Fibroblast of lung (primary cell): ENCODE measurements around the gene IGFL4. TPM values are rescaled to one million over a fixed set of nuclear protein-coding genes. Genes with fewer than 3 reads are reported as not detected.

Experiments used
- DNase-seq, 2 donors: peaks; one replicate each; pipeline versions ENCODE4 v3.0.0 to v3.0.0-alpha.2; 2010; ENCODE audit warnings: low read depth in 2 of 2
- H2AFZ ChIP-seq: 2 replicates; pipeline ENCODE4 v1.5.1; 2012; ENCODE audit warnings: low read length, control low read depth, inconsistent platforms
- H3K27ac ChIP-seq: 2 replicates; pipeline ENCODE4 v1.5.1; 2011; ENCODE audit warnings: low read length, control low read depth; ENCODE audit not compliant: insufficient read depth
- H3K27me3 ChIP-seq: 2 replicates; pipeline ENCODE4 v1.5.1; 2011; ENCODE audit warnings: mild to moderate bottlenecking, low read length; ENCODE audit not compliant: control insufficient read depth, insufficient read depth
- H3K36me3 ChIP-seq: 2 replicates; pipeline ENCODE4 v1.5.1; 2011; ENCODE audit warnings: low read length; ENCODE audit not compliant: control insufficient read depth, insufficient read depth
- H3K4me1 ChIP-seq: 2 replicates; pipeline ENCODE4 v1.5.1; 2011; ENCODE audit warnings: low read length; ENCODE audit not compliant: control insufficient read depth, insufficient read depth; ENCODE audit errors: extremely low read depth
- H3K4me2 ChIP-seq: 2 replicates; pipeline ENCODE4 v1.5.1; 2011; ENCODE audit warnings: low read length, control low read depth; ENCODE audit not compliant: insufficient read depth; ENCODE audit errors: extremely low read depth
- H3K4me3 ChIP-seq, 4 experiments: fragments of 200-600 bp in 1 of 4; sonication (generic) in 1 of 4; replicated peaks in 1 of 4; 2 replicates each; pipeline ENCODE4 v1.5.1; 2011 to 2016; ENCODE audit warnings: low read length in 4 of 4, low read depth in 3 of 4, mild to moderate bottlenecking in 3 of 4, control low read depth in 2 of 4, inconsistent platforms in 1 of 4, mixed read lengths in 1 of 4; ENCODE audit not compliant: insufficient read depth in 1 of 4; ENCODE audit errors: control extremely low read depth in 1 of 4
- H3K79me2 ChIP-seq: 2 replicates; pipeline ENCODE4 v1.5.1; 2012; ENCODE audit warnings: mild to moderate bottlenecking, low read length, inconsistent platforms; ENCODE audit not compliant: control insufficient read depth, insufficient read depth
- H3K9ac ChIP-seq: 2 replicates; pipeline ENCODE4 v1.5.1; 2011; ENCODE audit warnings: mild to moderate bottlenecking, low read length, control low read depth; ENCODE audit not compliant: insufficient read depth
- H3K9me3 ChIP-seq: 2 replicates; pipeline ENCODE4 v1.5.1; 2012; ENCODE audit warnings: low read depth, low read length; ENCODE audit not compliant: control insufficient read depth, insufficient read depth
- H4K20me1 ChIP-seq: 2 replicates; pipeline ENCODE4 v1.5.1; 2011; ENCODE audit warnings: low read length; ENCODE audit not compliant: control insufficient read depth, insufficient read depth; ENCODE audit errors: extremely low read depth
- EZH2 ChIP-seq: IDR thresholded peaks from 2 replicates; pipeline ENCODE4 v1.5.1; 2012; ENCODE audit warnings: low read length, control low read depth, mild to moderate bottlenecking; ENCODE audit errors: missing control alignments
- polyA plus RNA-seq, 2 donors: library from polyadenylated mRNA; depleted of rRNA in 1 of 2; stranded (reverse) in 1 of 2; unstranded in 1 of 2; fragments of >200 nt; gene quantifications; 2 replicates each; pipeline ENCODE4 v1.2.1, GENCODE V29; 2011 to 2012; ENCODE audit warnings: missing spikeins in 1 of 2
- total RNA-seq: library from RNA; depleted of rRNA; stranded (reverse); fragments of >200 nt; gene quantifications from 2 replicates; pipeline ENCODE4 v1.2.1, GENCODE V29; 2014
- TF ChIP-seq, protein P1 (sequence below), 2 donors: IDR thresholded peaks in 1 of 2; conservative IDR thresholded peaks in 1 of 2; 1 replicate in 1 of 2; 2 replicates in 1 of 2; pipeline ENCODE4 v1.5.1; 2011 to 2012; ENCODE audit warnings: low read length in 2 of 2, control low read depth in 1 of 2, inconsistent platforms in 1 of 2, low read depth in 1 of 2, mild to moderate bottlenecking in 1 of 2

IGFL4 gene
- total and polyA plus RNA-seq, 2 donors (not counting 1 experiment from before 2014, with no cell fraction given) = not detected

DNA sequence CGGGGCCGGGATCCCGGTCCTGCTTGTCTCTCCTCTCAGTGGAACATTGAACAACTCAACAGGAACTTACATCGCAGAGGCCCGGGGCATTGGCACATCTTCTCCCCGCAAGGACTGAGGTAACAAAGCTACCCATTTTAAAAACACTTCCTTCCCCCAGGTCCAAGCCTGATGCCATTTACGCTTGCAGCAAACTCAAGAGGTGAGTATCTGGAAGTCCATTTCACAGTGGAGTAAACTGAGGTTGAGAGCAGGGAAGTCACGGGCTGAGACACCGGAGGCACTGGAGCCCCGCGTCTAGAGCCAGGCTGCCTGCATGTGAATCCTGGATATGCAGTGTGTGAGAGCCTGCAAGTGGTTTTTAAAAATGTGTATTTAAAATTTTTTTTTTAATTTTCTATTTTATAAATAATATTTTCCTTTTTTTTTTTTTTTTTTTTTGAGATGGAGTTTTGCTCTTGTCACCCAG, 17.5 kb downstream of the IGFL4 start:
- Histone ChIP-seq H3K4me2 (no peak overlapping the region), H4K20me1 (no peaks in the 10 kb centered on the region), H3K27me3 (peaks cover 8% of the 10 kb centered on the region), H3K4me3 (no peak overlapping the region), H3K9me3 (no peaks in the 10 kb centered on the region), H3K79me2 (no peaks in the 10 kb centered on the region), H2AFZ (no peak overlapping the region), H3K9ac (no peak overlapping the region), H3K4me1 (no peaks in the 10 kb centered on the region), H3K27ac (no peak overlapping the region), H3K36me3 (no peaks in the 10 kb centered on the region)
- TF ChIP-seq, protein P1, sequence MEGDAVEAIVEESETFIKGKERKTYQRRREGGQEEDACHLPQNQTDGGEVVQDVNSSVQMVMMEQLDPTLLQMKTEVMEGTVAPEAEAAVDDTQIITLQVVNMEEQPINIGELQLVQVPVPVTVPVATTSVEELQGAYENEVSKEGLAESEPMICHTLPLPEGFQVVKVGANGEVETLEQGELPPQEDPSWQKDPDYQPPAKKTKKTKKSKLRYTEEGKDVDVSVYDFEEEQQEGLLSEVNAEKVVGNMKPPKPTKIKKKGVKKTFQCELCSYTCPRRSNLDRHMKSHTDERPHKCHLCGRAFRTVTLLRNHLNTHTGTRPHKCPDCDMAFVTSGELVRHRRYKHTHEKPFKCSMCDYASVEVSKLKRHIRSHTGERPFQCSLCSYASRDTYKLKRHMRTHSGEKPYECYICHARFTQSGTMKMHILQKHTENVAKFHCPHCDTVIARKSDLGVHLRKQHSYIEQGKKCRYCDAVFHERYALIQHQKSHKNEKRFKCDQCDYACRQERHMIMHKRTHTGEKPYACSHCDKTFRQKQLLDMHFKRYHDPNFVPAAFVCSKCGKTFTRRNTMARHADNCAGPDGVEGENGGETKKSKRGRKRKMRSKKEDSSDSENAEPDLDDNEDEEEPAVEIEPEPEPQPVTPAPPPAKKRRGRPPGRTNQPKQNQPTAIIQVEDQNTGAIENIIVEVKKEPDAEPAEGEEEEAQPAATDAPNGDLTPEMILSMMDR (conservative IDR thresholded peaks at IDR 0.05 in 1 of 2, IDR thresholded peaks at IDR 0.05 in 1 of 2; ENCODE audit: low read depth in 1 of 2, low read length in 2 of 2) = no peak
- no peak for TF ChIP-seq EZH2
- DNase-seq = no peak

DNA sequence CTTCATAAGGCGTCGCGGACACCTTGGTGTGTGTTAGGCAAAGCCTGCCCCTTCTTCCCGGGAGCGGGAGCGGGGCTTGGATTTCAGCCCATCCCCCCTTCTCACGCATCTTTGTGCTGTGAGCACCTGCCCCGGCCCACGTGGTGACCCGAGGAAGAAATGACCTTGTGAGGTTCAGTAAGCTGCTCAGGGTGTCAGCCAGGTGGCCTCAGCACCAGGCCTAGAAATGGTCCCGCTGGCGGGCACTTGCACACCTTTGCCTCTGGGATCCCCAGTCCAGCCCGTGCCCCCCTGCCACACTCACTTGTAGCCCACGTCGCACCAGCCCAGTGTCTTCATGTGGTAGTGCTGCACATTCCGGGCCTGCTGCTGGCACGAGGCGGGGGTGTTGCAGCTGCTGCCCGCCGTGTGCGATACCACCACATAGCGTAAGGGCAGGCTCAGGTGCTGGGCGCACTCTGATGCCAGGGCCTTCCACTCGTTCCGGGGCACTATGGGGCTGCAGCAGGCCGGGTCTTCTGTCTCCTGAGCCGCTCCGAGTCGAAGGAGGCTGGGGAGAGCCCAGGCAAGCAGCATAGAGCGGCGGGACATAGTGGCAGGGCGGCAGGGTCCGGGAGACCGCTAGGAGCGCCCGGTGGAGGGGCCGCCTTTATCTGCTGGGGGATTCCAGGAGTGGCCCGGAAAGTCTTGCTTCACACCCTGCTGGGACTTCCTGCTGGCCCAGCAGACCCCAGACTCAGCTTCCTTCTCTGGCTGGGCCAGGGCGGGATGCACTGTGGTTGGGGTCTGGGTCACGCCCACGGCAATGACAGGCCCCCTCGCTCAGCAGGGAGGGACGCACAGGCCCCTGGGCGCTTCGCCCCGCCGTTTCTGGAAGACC, 18.1 kb downstream of the IGFL4 start, which contains the start of gene PGLYRP1:
Gene PGLYRP1 (minus strand): TSS at position 623 of the 880 bp plus-strand sequence. CDS start 32 bp downstream, at position 591.
- TF ChIP-seq, protein P1 (conservative IDR thresholded peaks at IDR 0.05 in 1 of 2, IDR thresholded peaks at IDR 0.05 in 1 of 2; ENCODE audit: low read depth in 1 of 2, low read length in 2 of 2) = no peak
- TF ChIP-seq EZH2 = no peak
- Histone ChIP-seq H3K27ac (no peak within 1 kb of the TSS), H3K4me3 (no peak within 1 kb of the TSS), H3K4me1 (no peaks in the 10 kb centered on the region), H3K79me2 (no peaks in the 10 kb centered on the region), H2AFZ (no peak within 1 kb of the TSS), H3K9me3 (no peaks in the 10 kb centered on the region), H3K36me3 (no peaks in the 10 kb centered on the region), H3K9ac (no peak within 1 kb of the TSS), H4K20me1 (no peaks in the 10 kb centered on the region), H3K27me3 (peaks cover 8% of the 10 kb centered on the region), H3K4me2 (no peak within 1 kb of the TSS)
- no peak for DNase-seq

DNA sequence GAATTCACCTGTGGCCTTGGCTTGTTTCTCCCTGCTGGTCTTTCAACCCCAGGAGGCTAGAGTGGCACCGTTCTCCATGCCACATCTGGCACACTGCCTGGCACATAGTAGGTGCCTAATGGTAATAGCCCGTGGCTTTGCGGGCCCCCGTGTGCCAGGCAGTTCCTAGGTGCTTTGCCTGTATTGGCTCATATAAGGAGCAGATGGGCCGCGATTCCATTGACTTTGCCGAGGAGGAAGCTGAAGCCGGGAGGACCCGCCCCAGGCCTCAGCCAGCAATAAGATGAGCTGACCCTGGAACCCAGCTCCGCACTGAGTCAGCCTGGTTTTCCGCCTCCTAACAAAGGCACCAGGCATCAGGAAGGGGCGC, 18.8 kb downstream of the IGFL4 start:
- no peaks in the 10 kb centered on the region for H3K9me3 ChIP-seq
- H3K4me2 ChIP-seq = no peak overlapping the region
- H3K27me3 ChIP-seq = peaks cover 8% of the 10 kb centered on the region
- DNase-seq = no peak
- no peaks in the 10 kb centered on the region for H3K79me2 ChIP-seq
- no peaks in the 10 kb centered on the region for H4K20me1 ChIP-seq
- H3K9ac ChIP-seq = no peak overlapping the region
- no peak overlapping the region for H2AFZ ChIP-seq
- no peak overlapping the region for H3K27ac ChIP-seq
- H3K4me3 ChIP-seq = no peak overlapping the region
- H3K36me3 ChIP-seq = no peaks in the 10 kb centered on the region
- no peaks in the 10 kb centered on the region for H3K4me1 ChIP-seq
- TF ChIP-seq, protein P1 (conservative IDR thresholded peaks at IDR 0.05 in 1 of 2, IDR thresholded peaks at IDR 0.05 in 1 of 2; ENCODE audit: low read depth in 1 of 2, low read length in 2 of 2) = no peak
- TF ChIP-seq EZH2 = no peak
